K562 (cell line): ENCODE data around the gene PRKCE. TPM values are rescaled to one million over a fixed set of nuclear protein-coding genes. Genes with fewer than 3 reads are reported as not detected.

ENCODE experiments used
- ATAC-seq: fragments of 200-7000 bp; cut with Tn5 transposase; 3 replicates; pipeline ENCODE4 v1.9.1; 2020; ENCODE audit warnings: moderate library complexity
- BruUV-seq: library from RNA; stranded (reverse); fragments of 400-500 nt; replicated peaks from 2 replicates; lab custom pipeline; 2021; lab: Mats Ljungman, UMichigan
- CTCF ChIA-PET: fragments of 300-600 bp; formaldehyde crosslinking; extraction: SDS; loops from one replicate; lab custom pipeline; 2021; ENCODE audit warnings: low intra/inter-chr PET ratio; lab: Yijun Ruan, JAX
- POLR2A ChIA-PET: fragments of 300-600, 350-650 bp; sonication (Branson Sonifier 250); formaldehyde crosslinking; extraction: SDS; loops from one replicate; lab custom pipeline; 2021; ENCODE audit warnings: antibody characterized with exemption, inconsistent platforms; lab: Yijun Ruan, JAX
- DNase-seq, 4 experiments: peaks; one replicate each; pipeline versions ENCODE4 v3.0.0 to v3.0.0-alpha.2; 2011 to 2018; ENCODE audit warnings: low spot score in 3 of 4, mixed read lengths in 3 of 4; ENCODE audit errors: extremely low read depth in 1 of 4
- FAIRE-seq: peaks from 2 replicates; lab custom pipeline; 2011; peaks lifted over from hg19 to GRCh38; lab: Jason Lieb, UNC
- H2AFZ ChIP-seq: 2 replicates; pipeline ENCODE4 v1.6.0; 2011; ENCODE audit warnings: low read depth, low read length, control low read depth, inconsistent platforms
- H3K27ac ChIP-seq: fragments of 200-600 bp; 3 replicates; pipeline ENCODE4 v1.8.0; 2011; ENCODE audit warnings: low read depth, mild to moderate bottlenecking, control low read depth, inconsistent platforms, low read length, moderate library complexity, mixed read lengths; ENCODE audit errors: extremely low read depth
- H3K27me3 ChIP-seq, 2 experiments: fragments of 300-600 bp in 1 of 2; 2 replicates in 1 of 2; 3 replicates in 1 of 2; pipeline versions ENCODE4 v1.6.0 to v1.8.0; 2011; ENCODE audit warnings: inconsistent platforms in 2 of 2, low read length in 2 of 2, mild to moderate bottlenecking in 1 of 2, mixed read lengths in 1 of 2, moderate library complexity in 1 of 2; ENCODE audit not compliant: control insufficient read depth in 2 of 2, insufficient read depth in 2 of 2
- H3K36me3 ChIP-seq: fragments of 300-600 bp; 3 replicates; pipeline ENCODE4 v1.8.0; 2011; ENCODE audit warnings: mild to moderate bottlenecking, low read length, inconsistent platforms; ENCODE audit not compliant: control insufficient read depth, insufficient read depth
- H3K4me1 ChIP-seq, 2 experiments: fragments of 200-600 bp in 1 of 2; replicated peaks in 1 of 2; 2 replicates in 1 of 2; 3 replicates in 1 of 2; pipeline versions ENCODE4 v1.5.1 to v1.8.0; 2011; ENCODE audit warnings: inconsistent platforms in 2 of 2, low read length in 2 of 2, mild to moderate bottlenecking in 1 of 2, mixed read lengths in 1 of 2, moderate library complexity in 1 of 2; ENCODE audit not compliant: control insufficient read depth in 2 of 2, insufficient read depth in 2 of 2
- H3K4me2 ChIP-seq: 2 replicates; pipeline ENCODE4 v1.6.1; 2011; ENCODE audit warnings: low read length, control low read depth, inconsistent platforms, mixed read lengths; ENCODE audit not compliant: insufficient read depth
- H3K4me3 ChIP-seq: fragments of 200-600 bp; sonication (generic), shearing (Covaris generic); 2 replicates; pipeline ENCODE4 v1.5.1; 2016; ENCODE audit warnings: control low read depth, inconsistent platforms
- H3K79me2 ChIP-seq: fragments of 200-600 bp; 3 replicates; pipeline ENCODE4 v1.8.0; 2011; ENCODE audit warnings: low read length, inconsistent platforms; ENCODE audit not compliant: control insufficient read depth, insufficient read depth
- H3K9ac ChIP-seq, 2 experiments: 2 replicates each; pipeline versions ENCODE4 v1.6.0 to v1.6.1; 2011; ENCODE audit warnings: low read depth in 2 of 2, low read length in 2 of 2, control low read depth in 1 of 2, inconsistent platforms in 1 of 2, mild to moderate bottlenecking in 1 of 2, mixed read lengths in 1 of 2; ENCODE audit not compliant: insufficient read depth in 1 of 2
- H3K9me1 ChIP-seq: one replicate; pipeline ENCODE4 v1.6.0; 2011; ENCODE audit warnings: inconsistent platforms, mild to moderate bottlenecking, low read length, moderate library complexity; ENCODE audit not compliant: control insufficient read depth, insufficient read depth
- H3K9me3 ChIP-seq: replicated peaks from 2 replicates; pipeline ENCODE4 v1.5.1; 2011; ENCODE audit warnings: low read depth, low read length, inconsistent platforms; ENCODE audit not compliant: control insufficient read depth, insufficient read depth
- H4K20me1 ChIP-seq: replicated peaks from 2 replicates; pipeline ENCODE4 v1.6.1; 2011; ENCODE audit warnings: low read length, inconsistent platforms, mixed read lengths; ENCODE audit not compliant: control insufficient read depth, insufficient read depth
- CBX2 ChIP-seq: fragments of 200-600 bp; sonication (generic); IDR thresholded peaks from one replicate; pipeline ENCODE4 v1.6.1; 2012; ENCODE audit warnings: mild to moderate bottlenecking, low read length, inconsistent platforms; ENCODE audit not compliant: insufficient read depth, poor library complexity, severe bottlenecking
- CXXC5 ChIP-seq: fragments of 250-450 bp; sonication (Bioruptor Pico); IDR thresholded peaks from 2 replicates; pipeline ENCODE4 v1.8.0; 2022; ENCODE audit warnings: inconsistent platforms, mild to moderate bottlenecking, moderate library complexity
- ERF ChIP-seq: fragments of 450-650 bp; formaldehyde crosslinking; IDR thresholded peaks from 2 replicates; pipeline ENCODE4 v1.4.0; 2020; ENCODE audit warnings: mild to moderate bottlenecking, mixed read lengths
- EZH2 ChIP-seq: IDR thresholded peaks from 2 replicates; pipeline ENCODE4 v1.6.1; 2012; ENCODE audit warnings: low read depth, mild to moderate bottlenecking, inconsistent platforms, low read length, borderline replicate concordance
- FOXA3 ChIP-seq, 2 experiments: fragments of 450-650 bp in 1 of 2; sonication (generic) in 1 of 2; formaldehyde crosslinking; IDR thresholded peaks in 1 of 2; conservative IDR thresholded peaks in 1 of 2; 2 replicates each; pipeline versions ENCODE4 v1.4.0 to v1.8.0; 2020 to 2022; ENCODE audit warnings: mild to moderate bottlenecking in 2 of 2, missing genetic modification reagents in 1 of 2
- KLF10 ChIP-seq: fragments of 250-450 bp; sonication (Bioruptor Pico); IDR thresholded peaks from 2 replicates; pipeline ENCODE4 v1.6.1; 2021; ENCODE audit warnings: matching md5 sums
- RBFOX2 ChIP-seq: fragments of 200-400 bp; formaldehyde crosslinking; IDR thresholded peaks from 2 replicates; pipeline ENCODE4 v1.6.1; 2017; ENCODE audit warnings: low read depth, mild to moderate bottlenecking, low read length, moderate library complexity
- RFX5 ChIP-seq: IDR thresholded peaks from 2 replicates; pipeline ENCODE4 v1.6.1; 2011; ENCODE audit warnings: low read depth, mild to moderate bottlenecking, improper control_type of control experiment, low read length
- TCF7 ChIP-seq: sonication (generic); IDR thresholded peaks from 2 replicates; pipeline ENCODE4 v1.6.1; 2016; ENCODE audit warnings: antibody characterized with exemption, borderline replicate concordance
- ZBTB26 ChIP-seq: fragments of 450-650 bp; formaldehyde crosslinking; IDR thresholded peaks from 2 replicates; pipeline ENCODE4 v1.4.0; 2022; ENCODE audit warnings: missing genetic modification characterization
- ZNF609 ChIP-seq: sonication (generic); formaldehyde crosslinking; IDR thresholded peaks from 2 replicates; pipeline ENCODE4 v1.8.1; 2023; ENCODE audit warnings: missing genetic modification reagents, mild to moderate bottlenecking, borderline replicate concordance
- ZNF696 ChIP-seq: fragments of 250-450 bp; sonication (Bioruptor Pico); conservative IDR thresholded peaks from 2 replicates; pipeline ENCODE4 v1.4.0; 2020; ENCODE audit warnings: mild to moderate bottlenecking, moderate library complexity
- ZZZ3 ChIP-seq: fragments of 450-650 bp; IDR thresholded peaks from 2 replicates; pipeline ENCODE4 v1.6.1; 2016; ENCODE audit warnings: antibody characterized with exemption, mild to moderate bottlenecking, moderate library complexity
- WGBS: fragments of 100-300 bp; shearing (Covaris generic); methylation state at CpG from one replicate; pipeline ENCODE4 v1.1.6; 2016; ENCODE audit warnings: low coverage, mixed read lengths; ENCODE audit not compliant: insufficient coverage; ENCODE audit errors: missing lambda C conversion rate; 5-methylcytosine and 5-hydroxymethylcytosine counted together
- in situ Hi-C: fragments of 300-500 bp; cut with MboI; formaldehyde crosslinking; loops from 4 replicates; pipeline ENCODE4 v1.15.0; 2018; ENCODE audit warnings: inconsistent platforms, mixed read lengths
- intact Hi-C: fragments of 100-400 bp; cut with micrococcal nuclease; formaldehyde crosslinking; loops from 2 replicates; pipeline ENCODE4 v1.14.2; 2022
- polyA plus RNA-seq, 8 experiments: library from polyadenylated mRNA; depleted of rRNA in 4 of 8; stranded (reverse) in 5 of 8; unstranded in 3 of 8; fragments of >200 nt; fragmentation: Nextera tagmentation in 2 of 8; fragmentation: Illumina TruSeq in 1 of 8; extraction: Ambion mirVana in 2 of 8; extraction: Trizol in 1 of 8; gene quantifications; 2 replicates each; pipeline versions ENCODE4 v1.2.1 to v1.2.3, GENCODE V29; 2011 to 2014; ENCODE audit warnings: inconsistent platforms in 1 of 8, missing spikeins in 1 of 8
- total RNA-seq, 7 experiments: library from RNA; depleted of rRNA in 6 of 7; stranded (reverse); fragments of >200 nt in 6 of 7; fragmentation: Illumina TruSeq in 2 of 7; extraction: Trizol in 2 of 7; gene quantifications; 2 replicates each; pipeline versions ENCODE4 v1.2.1 to v1.2.3, GENCODE V29; 2011 to 2021; ENCODE audit warnings: low replicate concordance in 1 of 7
- TF ChIP-seq, protein P1 (sequence below), 2 experiments: IDR thresholded peaks in 1 of 2; conservative IDR thresholded peaks in 1 of 2; 2 replicates each; pipeline ENCODE4 v1.6.1; 2016; ENCODE audit warnings: low read depth in 2 of 2, mild to moderate bottlenecking in 1 of 2, missing compliant biosample characterization in 1 of 2, missing genetic modification characterization in 1 of 2, moderate library complexity in 1 of 2

Gene PRKCE
- total and polyA plus RNA-seq, 9 of the 15 experiments (the other 6 are each of a cell fraction or from before 2014, with no cell fraction given): 0.06 to 1.0 (median 0.22) TPM; not detected in 1

GRCh38 chr2:46058140-46058539, 406.7 kb downstream of the PRKCE start:
- ATAC-seq (no peak), FAIRE-seq (no peak), DNase-seq (no peak)
- H4K20me1 ChIP-seq: no peaks in the 10 kb centered on the region
- H3K27ac ChIP-seq: no peak overlapping the region
- in situ Hi-C loops: no loop called here
- no peak overlapping the region for H2AFZ ChIP-seq
- no peaks in the 10 kb centered on the region for H3K9me3 ChIP-seq
- no peaks in the 10 kb centered on the region for H3K36me3 ChIP-seq
- intact Hi-C loops: no loop called here
- no peaks in the 10 kb centered on the region for H3K79me2 ChIP-seq
- POLR2A ChIA-PET: no interaction called here
- H3K4me3 ChIP-seq: no peak overlapping the region
- WGBS: 3% methylated on average over 5 of the region's 5 CpGs
- peaks cover 18 to 46% of the 10 kb centered on the region in 2 experiments; a peak in 4 of 5 replicates for H3K27me3 ChIP-seq
- no peak overlapping the region for H3K4me2 ChIP-seq
- no peaks in the 10 kb centered on the region; a peak in 1 of 5 replicates for H3K4me1 ChIP-seq
- no peaks in the 10 kb centered on the region for H3K9me1 ChIP-seq
- CTCF ChIA-PET: no interaction called here
- no TSS peak for BruUV-seq
- no peak overlapping the region for H3K9ac ChIP-seq
- TF ChIP-seq ZNF696 (CRISPR knock-in tag) (no peak), FOXA3 (CRISPR knock-in tag; conservative IDR thresholded peaks at IDR 0.05 in 1 of 2, IDR thresholded peaks at IDR 0.05 in 1 of 2) (no peak), CXXC5 (CRISPR knock-in tag) (no peak), ZZZ3 (no peak), KLF10 (CRISPR knock-in tag) (no peak), ZNF609 (no peak), ZBTB26 (CRISPR knock-in tag) (no peak), TCF7 (no peak), EZH2 (no peak), CBX2 (no peak), RFX5 (no peak), ERF (CRISPR knock-in tag) (no peak), RBFOX2 (no peak)
- TF ChIP-seq, protein P1, sequence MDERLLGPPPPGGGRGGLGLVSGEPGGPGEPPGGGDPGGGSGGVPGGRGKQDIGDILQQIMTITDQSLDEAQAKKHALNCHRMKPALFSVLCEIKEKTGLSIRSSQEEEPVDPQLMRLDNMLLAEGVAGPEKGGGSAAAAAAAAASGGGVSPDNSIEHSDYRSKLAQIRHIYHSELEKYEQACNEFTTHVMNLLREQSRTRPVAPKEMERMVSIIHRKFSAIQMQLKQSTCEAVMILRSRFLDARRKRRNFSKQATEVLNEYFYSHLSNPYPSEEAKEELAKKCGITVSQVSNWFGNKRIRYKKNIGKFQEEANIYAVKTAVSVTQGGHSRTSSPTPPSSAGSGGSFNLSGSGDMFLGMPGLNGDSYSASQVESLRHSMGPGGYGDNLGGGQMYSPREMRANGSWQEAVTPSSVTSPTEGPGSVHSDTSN (CRISPR knock-in tag; IDR thresholded peaks at IDR 0.05; ENCODE audit: low read depth): no peak
- TF ChIP-seq, protein P1 (tag; conservative IDR thresholded peaks at IDR 0.05; ENCODE audit: low read depth): no peak
